Activated T-helper 1 cell treated with anti-CD3 and anti-CD28 coated beads, Interleukin-12 subunit alpha, Interleukin-12 subunit beta, Interleukin-2, Interleukin-4 antibody, amounts not matched to agents 30 ng/mL and 10 ng/mL and 1 ng/mL, durations not matched to agents 14 hours and 24 hours and 36 hours (primary cell): Measurements from ENCODE around the gene CLOCK. TPM values are rescaled to one million over a fixed set of nuclear protein-coding genes. Genes with fewer than 3 reads are reported as not detected.

Experiments
- DNase-seq: peaks from one replicate; pipeline ENCODE4 v3.0.0; 2021; ENCODE audit warnings: low spot score
- H3K27ac Mint-ChIP-seq: one replicate; pipeline ENCODE4 v1.8.0; 2021; ENCODE audit warnings: mild to moderate bottlenecking, mixed read lengths
- H3K27me3 Mint-ChIP-seq: one replicate; pipeline ENCODE4 v1.8.0; 2022; ENCODE audit warnings: mild to moderate bottlenecking, moderate library complexity, mixed read lengths; ENCODE audit not compliant: insufficient read depth
- H3K36me3 Mint-ChIP-seq: one replicate; pipeline ENCODE4 v1.8.0; 2021; ENCODE audit warnings: low read depth, mixed read lengths
- H3K4me1 Mint-ChIP-seq: one replicate; pipeline ENCODE4 v1.8.0; 2021; ENCODE audit warnings: low read depth, mixed read lengths
- H3K4me3 Mint-ChIP-seq: one replicate; pipeline ENCODE4 v1.8.0; 2021; ENCODE audit warnings: mild to moderate bottlenecking, moderate library complexity, mixed read lengths
- H3K9me3 Mint-ChIP-seq: one replicate; pipeline ENCODE4 v1.8.0; 2021; ENCODE audit warnings: mixed read lengths
- intact Hi-C: fragments of 100-400 bp; cut with micrococcal nuclease; formaldehyde crosslinking; loops from one replicate; pipeline ENCODE4 v1.15.1; 2024
- total RNA-seq: library from RNA; stranded (reverse); gene quantifications from 2 replicates; pipeline ENCODE4 v1.2.3, GENCODE V29; 2022

CLOCK gene
- total RNA-seq, 1 donor from 2014 or later: 12.7 TPM

DNA sequence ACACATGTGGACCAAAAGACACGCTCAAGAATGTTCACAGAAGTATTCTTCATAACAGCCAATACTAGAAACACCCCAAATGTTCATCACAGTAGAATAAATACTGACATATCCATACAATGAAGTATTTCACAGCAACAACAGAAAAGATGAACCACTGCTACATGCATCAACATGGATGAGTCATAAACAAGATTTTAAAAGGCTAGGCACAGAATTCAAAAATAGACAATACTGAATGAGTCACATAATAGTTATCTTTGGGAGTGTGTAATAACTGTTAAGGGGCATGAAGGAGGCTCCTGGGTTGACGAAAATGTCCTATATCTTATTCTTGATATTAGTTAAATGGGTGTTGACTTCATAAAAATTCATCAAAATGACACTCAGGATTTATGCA, 43.5 kb downstream of the CLOCK start:
- no peak for DNase-seq
- intact Hi-C loops: no loop called here
- no peak overlapping the region for H3K27ac Mint-ChIP-seq
- H3K9me3 Mint-ChIP-seq: no peaks in the 10 kb centered on the region
- no peak overlapping the region for H3K4me3 Mint-ChIP-seq
- H3K4me1 Mint-ChIP-seq: peaks cover 8% of the 10 kb centered on the region
- peaks cover 5% of the 10 kb centered on the region for H3K36me3 Mint-ChIP-seq
- H3K27me3 Mint-ChIP-seq: no peaks in the 10 kb centered on the region

DNA sequence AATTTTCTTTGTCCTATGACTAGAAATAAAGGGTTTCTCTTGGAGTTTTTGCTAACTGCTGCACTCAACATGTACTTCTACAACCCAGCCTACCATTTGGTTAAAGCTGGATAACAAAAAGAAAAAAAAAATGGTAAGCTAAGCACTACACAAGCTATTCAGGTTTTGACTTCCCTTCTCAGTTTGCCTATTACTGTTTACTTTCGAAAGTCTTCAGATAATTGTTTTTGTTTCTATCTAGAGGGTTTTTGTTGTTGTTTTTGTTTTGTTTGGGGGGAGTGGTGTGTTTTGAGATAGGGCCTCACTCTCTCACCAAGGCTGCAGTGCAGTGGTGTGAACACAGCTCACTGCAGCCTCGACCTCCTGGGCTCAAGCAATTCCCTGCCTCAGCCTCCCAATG, 46.6 kb downstream of the CLOCK start:
- Mint-ChIP-seq H3K36me3 (peaks cover 2% of the 10 kb centered on the region), H3K9me3 (no peaks in the 10 kb centered on the region)

DNA sequence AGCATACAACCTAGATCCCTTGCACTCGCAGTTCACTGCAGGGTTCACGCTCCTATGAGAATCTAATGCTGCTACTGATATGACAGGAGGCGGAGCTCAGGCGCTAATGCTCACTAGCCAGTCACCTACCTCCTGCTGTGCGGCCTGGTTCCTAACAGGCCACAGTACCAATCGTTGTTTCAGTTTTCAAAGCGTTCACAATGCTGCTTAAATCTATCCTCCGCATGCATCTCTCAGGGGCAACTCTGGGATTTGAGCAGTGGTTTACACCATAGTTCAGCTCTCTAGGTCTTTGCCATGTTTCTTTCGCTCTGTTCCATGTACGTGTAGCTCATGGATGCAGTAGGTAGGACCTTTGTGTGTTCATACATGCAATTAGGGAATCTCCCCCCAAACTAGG, 47.2 kb downstream of the CLOCK start:
- Mint-ChIP-seq H3K4me3 (no peak overlapping the region), H3K27me3 (no peaks in the 10 kb centered on the region), H3K36me3 (peaks cover 4% of the 10 kb centered on the region), H3K4me1 (peaks cover 8% of the 10 kb centered on the region), H3K27ac (no peak overlapping the region), H3K9me3 (no peaks in the 10 kb centered on the region)
- no peak for DNase-seq
- intact Hi-C loops: no loop called here

More for the DNA sequence above, 46.6 kb downstream of the CLOCK start:
- peaks cover 8% of the 10 kb centered on the region for H3K4me1 Mint-ChIP-seq
- no peak overlapping the region for H3K4me3 Mint-ChIP-seq
- intact Hi-C loops: no loop called here
- DNase-seq: no peak
- H3K27ac Mint-ChIP-seq: no peak overlapping the region
- no peaks in the 10 kb centered on the region for H3K27me3 Mint-ChIP-seq

DNA sequence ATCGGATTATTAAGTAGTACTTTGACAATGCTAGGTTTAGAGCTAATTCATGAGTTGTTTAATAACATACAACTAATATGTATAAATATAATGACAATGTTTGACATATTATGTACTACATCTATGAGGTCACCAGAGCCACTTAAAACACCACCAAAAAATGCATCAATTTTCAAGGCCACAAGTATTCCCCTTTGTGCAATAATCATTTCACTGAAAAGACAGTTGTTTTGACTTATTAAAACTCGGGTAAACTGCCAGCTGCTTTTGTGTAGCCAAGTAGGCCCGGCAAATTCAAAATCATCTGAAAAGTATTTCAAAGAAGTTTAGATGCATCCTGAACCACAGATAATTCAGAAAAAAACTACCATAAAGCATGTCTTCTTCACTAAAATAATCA, 48.7 kb downstream of the CLOCK start:
- Mint-ChIP-seq H3K27ac (no peak overlapping the region), H3K36me3 (peaks cover 4% of the 10 kb centered on the region), H3K4me1 (peaks cover 1% of the 10 kb centered on the region), H3K4me3 (no peak overlapping the region), H3K9me3 (no peaks in the 10 kb centered on the region), H3K27me3 (no peaks in the 10 kb centered on the region)
- intact Hi-C loops: no loop called here
- no peak for DNase-seq

DNA sequence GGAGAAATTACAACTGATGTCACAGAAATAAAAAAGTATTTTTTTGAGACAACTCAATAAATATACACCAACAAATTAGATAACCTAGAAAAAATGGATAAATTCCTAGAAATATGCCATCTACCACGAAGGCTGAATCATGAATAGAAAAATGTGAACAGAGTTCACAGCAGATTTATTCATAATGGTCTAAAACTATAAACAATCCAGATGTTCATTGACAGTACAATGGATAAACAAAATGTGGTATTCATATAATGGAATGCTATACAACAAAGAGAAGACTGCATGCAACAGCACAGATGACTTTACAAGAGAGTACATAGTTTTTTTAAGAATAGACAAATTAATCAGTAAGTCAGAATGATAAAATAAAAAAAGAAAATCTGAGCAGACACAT, 55.2 kb downstream of the CLOCK start:
- H3K4me3 Mint-ChIP-seq: no peak overlapping the region
- H3K27me3 Mint-ChIP-seq: no peaks in the 10 kb centered on the region
- DNase-seq: no peak
- H3K27ac Mint-ChIP-seq: no peak overlapping the region
- H3K36me3 Mint-ChIP-seq: peaks cover 4% of the 10 kb centered on the region
- no peaks in the 10 kb centered on the region for H3K9me3 Mint-ChIP-seq
- no peaks in the 10 kb centered on the region for H3K4me1 Mint-ChIP-seq
- intact Hi-C loops: no loop called here

DNA sequence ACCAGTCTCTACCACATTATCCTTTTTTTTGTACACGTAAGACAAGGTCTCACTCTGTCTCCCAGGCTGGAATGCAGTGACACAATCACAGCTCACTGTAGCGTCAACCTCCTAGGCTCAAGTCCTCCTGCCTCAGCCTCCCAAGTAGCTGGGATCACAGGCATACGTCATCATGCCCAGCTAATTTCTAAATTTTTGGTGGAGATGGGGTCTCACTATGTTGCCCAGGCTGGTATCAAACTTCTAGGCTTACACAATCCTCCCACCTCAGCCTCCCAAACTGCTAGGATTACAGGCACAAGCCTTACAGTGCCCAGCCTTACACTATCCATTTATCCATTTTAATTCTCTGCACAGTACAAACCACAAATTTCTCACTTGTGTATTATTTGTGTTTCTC, 58.0 kb downstream of the CLOCK start:
- no peak overlapping the region for H3K4me3 Mint-ChIP-seq
- H3K27ac Mint-ChIP-seq: no peak overlapping the region
- no peaks in the 10 kb centered on the region for H3K36me3 Mint-ChIP-seq
- DNase-seq: no peak
- intact Hi-C loops: no loop called here
- H3K4me1 Mint-ChIP-seq: no peaks in the 10 kb centered on the region
- H3K27me3 Mint-ChIP-seq: no peaks in the 10 kb centered on the region
- H3K9me3 Mint-ChIP-seq: no peaks in the 10 kb centered on the region

DNA sequence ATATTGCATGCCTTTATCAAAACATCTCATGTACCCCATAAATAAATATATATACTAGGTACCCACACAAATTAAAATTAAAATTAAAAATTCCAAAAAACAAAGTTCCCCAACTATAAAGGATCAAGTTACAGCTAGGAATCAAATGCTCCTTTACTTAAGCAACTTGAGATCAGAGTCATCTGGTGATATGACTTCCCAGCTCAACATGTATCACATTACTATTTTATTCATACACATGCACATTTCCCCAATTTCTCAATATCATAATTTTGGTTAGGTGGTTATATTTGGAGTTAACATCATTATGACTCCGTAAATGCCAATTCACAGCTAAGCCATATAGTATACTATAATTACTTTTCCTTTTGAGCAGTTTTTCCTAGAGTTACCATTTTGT, 60.9 kb downstream of the CLOCK start:
- intact Hi-C loops: no loop called here
- Mint-ChIP-seq H3K4me3 (no peak overlapping the region), H3K4me1 (no peaks in the 10 kb centered on the region), H3K27ac (no peak overlapping the region), H3K36me3 (no peaks in the 10 kb centered on the region), H3K9me3 (no peaks in the 10 kb centered on the region), H3K27me3 (no peaks in the 10 kb centered on the region)
- DNase-seq: no peak

DNA sequence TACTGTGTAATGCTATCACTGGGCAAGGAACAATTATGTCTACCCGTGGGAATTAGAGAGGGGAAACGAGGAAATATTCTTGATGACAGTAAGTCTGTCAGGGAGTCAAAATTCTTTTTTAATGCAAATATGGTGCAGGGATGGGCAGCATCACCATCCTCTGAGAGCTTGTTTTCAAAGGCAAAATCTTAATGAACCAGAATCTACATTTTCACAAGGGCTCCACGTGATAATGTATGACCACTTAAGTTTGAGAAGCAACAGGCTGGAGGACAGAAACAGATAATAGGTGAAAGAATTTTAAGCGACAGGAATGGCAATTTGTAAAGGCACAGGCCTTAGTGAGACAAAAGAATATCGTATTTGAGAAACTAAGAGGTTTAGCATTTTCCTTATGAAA, 63.4 kb downstream of the CLOCK start:
- Mint-ChIP-seq H3K27ac (no peak overlapping the region), H3K9me3 (no peaks in the 10 kb centered on the region), H3K4me1 (no peaks in the 10 kb centered on the region), H3K27me3 (no peaks in the 10 kb centered on the region), H3K4me3 (no peak overlapping the region), H3K36me3 (peaks cover 2% of the 10 kb centered on the region)
- no peak for DNase-seq
- intact Hi-C loops: no loop called here

DNA sequence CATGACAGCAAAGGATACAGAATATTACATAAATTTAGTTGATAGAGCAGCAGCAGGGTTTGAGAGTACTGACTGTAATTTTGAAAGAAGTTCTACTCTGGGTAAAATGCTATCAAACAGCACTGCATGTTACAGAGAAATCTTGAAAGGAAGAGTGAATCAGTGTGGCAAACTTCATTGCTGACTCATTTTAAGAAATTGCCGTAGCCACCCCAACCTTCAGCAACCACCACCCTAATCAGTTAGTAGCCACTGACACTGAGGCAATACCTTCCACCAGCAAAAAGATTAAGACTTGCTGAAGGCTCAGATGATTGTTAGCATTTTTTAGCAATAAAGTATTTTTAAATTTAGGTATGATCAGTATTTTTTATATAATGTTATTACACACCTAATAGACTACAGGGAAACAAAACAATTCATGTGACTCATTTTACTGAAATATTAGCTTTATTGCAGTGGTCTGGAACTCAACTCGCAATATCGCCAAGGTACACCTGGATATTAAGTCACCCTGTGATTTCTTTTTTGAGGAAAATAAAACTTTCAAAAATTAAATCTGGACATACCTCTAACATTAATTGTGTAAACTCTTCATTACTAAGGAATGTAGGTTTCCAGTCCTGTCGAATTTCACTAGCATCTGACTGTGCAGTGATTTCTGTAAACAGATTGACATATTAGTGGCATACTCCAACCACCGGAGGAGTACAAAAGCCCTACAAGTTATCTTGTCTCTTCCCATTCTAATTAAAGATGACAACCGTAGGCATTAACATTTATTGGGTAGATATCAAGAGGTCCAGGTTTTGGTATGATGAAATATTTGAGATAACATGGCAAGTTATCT, 71.1 kb downstream of the CLOCK start:
- intact Hi-C loops: loop anchor here (2.0 kb wide), 1 partner anchor 71 kb away; the partner anchor contains the start of gene CLOCK
- DNase-seq: no peak
- Mint-ChIP-seq H3K36me3 (peaks cover 17% of the 10 kb centered on the region), H3K27ac (no peak overlapping the region), H3K4me3 (no peak overlapping the region), H3K4me1 (peaks cover 7% of the 10 kb centered on the region), H3K9me3 (no peaks in the 10 kb centered on the region), H3K27me3 (no peaks in the 10 kb centered on the region)

DNA sequence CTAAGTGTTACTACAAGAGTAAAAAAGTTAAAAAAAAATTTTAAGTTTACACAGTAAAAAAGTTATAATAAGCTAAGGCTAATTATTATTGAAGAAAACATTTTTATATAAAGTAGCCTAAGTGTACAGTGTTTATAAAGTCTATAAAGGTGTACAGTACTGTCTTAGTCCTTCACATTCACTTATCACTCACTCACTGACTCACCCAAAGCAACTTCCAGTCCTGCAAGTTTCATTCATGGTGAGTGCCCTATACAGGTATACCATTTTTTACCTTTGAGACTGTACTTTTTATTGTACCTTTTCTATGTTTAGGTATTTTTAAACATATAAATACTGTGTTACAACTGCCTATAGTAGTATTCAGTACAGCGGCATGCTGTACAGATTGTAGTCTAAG, 76.7 kb downstream of the CLOCK start:
- Mint-ChIP-seq H3K4me1 (peaks cover 2% of the 10 kb centered on the region), H3K4me3 (no peak overlapping the region), H3K27me3 (no peaks in the 10 kb centered on the region), H3K27ac (no peak overlapping the region), H3K9me3 (peaks cover 11% of the 10 kb centered on the region), H3K36me3 (peaks cover 19% of the 10 kb centered on the region)
- no peak for DNase-seq
- intact Hi-C loops: no loop called here

DNA sequence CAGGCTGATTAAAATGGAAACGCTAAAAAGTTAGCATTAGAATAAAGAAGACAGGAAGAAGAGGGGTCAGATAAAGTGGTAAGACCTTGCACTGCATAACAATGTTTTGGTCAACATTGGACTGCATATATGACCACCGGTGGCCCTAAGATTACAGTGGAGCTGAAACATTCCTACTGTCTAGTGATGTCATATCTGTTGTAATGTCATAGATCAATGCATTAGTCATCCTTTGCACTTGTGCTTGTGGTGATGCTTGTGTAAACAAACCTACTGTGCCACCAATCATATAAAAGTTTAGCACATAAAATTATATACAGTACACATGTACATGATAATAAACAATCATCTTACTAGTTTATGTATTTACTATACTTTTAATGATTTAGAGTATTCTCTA, 78.0 kb downstream of the CLOCK start:
- no peak overlapping the region for H3K4me3 Mint-ChIP-seq
- H3K27me3 Mint-ChIP-seq: no peaks in the 10 kb centered on the region
- peaks cover 11% of the 10 kb centered on the region for H3K9me3 Mint-ChIP-seq
- intact Hi-C loops: no loop called here
- no peaks in the 10 kb centered on the region for H3K4me1 Mint-ChIP-seq
- no peak for DNase-seq
- peaks cover 10% of the 10 kb centered on the region for H3K36me3 Mint-ChIP-seq
- H3K27ac Mint-ChIP-seq: no peak overlapping the region

DNA sequence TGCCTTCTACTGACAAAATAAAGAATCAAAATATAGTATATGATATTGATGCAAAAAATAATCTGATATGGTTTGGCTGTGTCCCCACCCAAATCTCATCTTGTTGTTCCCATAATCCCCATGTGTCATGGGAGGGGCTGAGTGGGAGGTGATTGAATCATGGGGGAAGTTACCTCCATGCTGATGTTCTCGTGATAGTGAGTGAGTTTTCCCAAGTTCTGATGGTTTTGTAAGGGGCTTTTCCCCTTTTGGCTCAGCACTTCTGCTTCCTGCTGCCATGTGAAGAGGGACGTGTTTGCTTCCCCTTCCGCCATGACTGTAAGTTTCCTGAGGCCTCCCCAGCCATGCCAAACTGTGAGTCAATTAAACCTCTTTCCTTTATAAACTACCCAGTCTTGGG, 80.7 kb downstream of the CLOCK start:
- H3K4me1 Mint-ChIP-seq: no peaks in the 10 kb centered on the region
- no peaks in the 10 kb centered on the region for H3K27me3 Mint-ChIP-seq
- no peak for DNase-seq
- no peak overlapping the region for H3K4me3 Mint-ChIP-seq
- H3K9me3 Mint-ChIP-seq: peaks cover 11% of the 10 kb centered on the region
- intact Hi-C loops: no loop called here
- H3K36me3 Mint-ChIP-seq: peaks cover 10% of the 10 kb centered on the region
- no peak overlapping the region for H3K27ac Mint-ChIP-seq

DNA sequence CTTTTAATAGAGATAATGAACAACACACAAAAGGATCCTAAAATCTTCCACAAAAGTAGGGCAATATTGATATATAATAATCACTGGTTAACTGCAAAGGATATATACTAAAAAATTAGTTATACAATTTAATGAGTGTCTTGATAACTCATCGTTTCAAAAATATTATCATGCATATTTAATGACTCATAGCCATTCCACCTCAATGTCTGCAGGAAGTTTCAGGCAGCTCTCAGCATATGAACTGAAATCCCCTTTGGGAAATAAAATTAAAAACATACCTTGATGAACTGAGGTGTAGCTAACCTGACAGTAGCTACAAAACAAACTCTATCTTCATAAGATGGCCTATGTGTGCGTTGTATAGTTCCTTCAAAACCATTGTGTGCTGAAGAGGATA, 88.1 kb downstream of the CLOCK start:
- no peak for DNase-seq

DNA sequence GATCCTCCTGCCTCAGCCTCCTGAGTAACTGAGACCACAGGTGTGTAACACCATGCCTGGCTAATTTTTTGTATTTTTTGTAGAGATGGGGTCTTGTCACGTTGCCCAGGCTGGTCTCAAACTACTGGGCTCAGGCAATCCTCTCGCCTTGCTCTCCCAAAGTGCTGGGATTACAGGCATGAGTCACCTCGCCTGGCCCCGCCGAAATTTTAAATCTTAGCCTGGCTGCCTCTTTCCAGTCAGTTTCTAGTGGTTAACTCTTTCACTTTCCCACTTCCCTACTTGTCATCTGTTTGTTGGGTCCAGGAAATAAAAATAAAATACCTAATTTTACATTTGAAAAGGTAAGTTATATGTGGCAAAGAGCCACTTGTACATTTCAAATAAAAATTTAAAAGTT, 88.5 kb downstream of the CLOCK start:
- Mint-ChIP-seq H3K4me3 (no peak overlapping the region), H3K9me3 (no peaks in the 10 kb centered on the region), H3K36me3 (peaks cover 10% of the 10 kb centered on the region), H3K4me1 (no peaks in the 10 kb centered on the region), H3K27me3 (no peaks in the 10 kb centered on the region), H3K27ac (no peak overlapping the region)
- DNase-seq: no peak
- intact Hi-C loops: no loop called here

More for the DNA sequence above, 88.1 kb downstream of the CLOCK start:
- no peak overlapping the region for H3K27ac Mint-ChIP-seq
- intact Hi-C loops: no loop called here
- H3K36me3 Mint-ChIP-seq: peaks cover 10% of the 10 kb centered on the region
- H3K27me3 Mint-ChIP-seq: no peaks in the 10 kb centered on the region
- H3K9me3 Mint-ChIP-seq: no peaks in the 10 kb centered on the region
- no peaks in the 10 kb centered on the region for H3K4me1 Mint-ChIP-seq
- H3K4me3 Mint-ChIP-seq: no peak overlapping the region
